ENCODE measurements around the gene CNPY2.

Gene CNPY2

GRCh38 chr12:56334490-56334793 is 18.7 kb upstream of the CNPY2 start:
- Histone ChIP-seq H3K4me2 (ENCODE audit: low read depth, low read length, poor library complexity, severe bottlenecking) (peak overlapping the region; percentile 94), H3K79me2 (ENCODE audit: insufficient read depth, low read length) (peaks cover 21% of the 10 kb centered on the region), H3K4me3 (ENCODE audit: low read length, poor library complexity, severe bottlenecking) (peak overlapping the region; percentile 98), H2AFZ (ENCODE audit: low read length) (peak overlapping the region; percentile 57; the same call in 1 of the 2 replicates), H3K9me3 (ENCODE audit: insufficient read depth, low read depth, low read length) (no peaks in the 10 kb centered on the region), H3K9me2 (replicated peaks; ENCODE audit: low read depth, low read length) (no peaks in the 10 kb centered on the region), H3K27me3 (ENCODE audit: insufficient read depth, low read length, poor library complexity, severe bottlenecking) (no peaks in the 10 kb centered on the region), H3K9ac (ENCODE audit: low read depth, low read length, poor library complexity, severe bottlenecking) (peak overlapping the region; percentile 99), H3F3A (ENCODE audit: low read depth) (no peaks in the 10 kb centered on the region), H3K4me1 (ENCODE audit: insufficient read depth, low read length, poor library complexity, severe bottlenecking) (peaks cover 23% of the 10 kb centered on the region), H3K36me3 (ENCODE audit: insufficient read depth, low read length) (no peaks in the 10 kb centered on the region), H4K20me1 (ENCODE audit: insufficient read depth, low read length, poor library complexity, severe bottlenecking) (no peaks in the 10 kb centered on the region)
- TF ChIP-seq CTCF (conservative IDR thresholded peaks at IDR 0.05; ENCODE audit: low read length): no peak
- no peak for TF ChIP-seq EZH2phosphoT487 (IDR thresholded peaks at IDR 0.05; ENCODE audit: borderline replicate concordance)

- TF ChIP-seq CTCF (conservative IDR thresholded peaks at IDR 0.05; ENCODE audit: low read length): peak; percentile 65
- no peak for TF ChIP-seq EZH2phosphoT487 (IDR thresholded peaks at IDR 0.05; ENCODE audit: borderline replicate concordance)
- Histone ChIP-seq H3F3A (ENCODE audit: low read depth) (no peaks in the 10 kb centered on the region), H3K9ac (ENCODE audit: low read depth, low read length, poor library complexity, severe bottlenecking) (peak within 1 kb of the TSS; percentile 99), H3K9me2 (replicated peaks; ENCODE audit: low read depth, low read length) (no peaks in the 10 kb centered on the region), H3K9me3 (ENCODE audit: insufficient read depth, low read depth, low read length) (no peaks in the 10 kb centered on the region), H3K79me2 (ENCODE audit: insufficient read depth, low read length) (peaks cover 21% of the 10 kb centered on the region), H3K27me3 (ENCODE audit: insufficient read depth, low read length, poor library complexity, severe bottlenecking) (no peaks in the 10 kb centered on the region), H3K4me1 (ENCODE audit: insufficient read depth, low read length, poor library complexity, severe bottlenecking) (peaks cover 23% of the 10 kb centered on the region), H3K36me3 (ENCODE audit: insufficient read depth, low read length) (no peaks in the 10 kb centered on the region), H3K4me2 (ENCODE audit: low read depth, low read length, poor library complexity, severe bottlenecking) (peak within 1 kb of the TSS; percentile 99), H4K20me1 (ENCODE audit: insufficient read depth, low read length, poor library complexity, severe bottlenecking) (no peaks in the 10 kb centered on the region), H2AFZ (ENCODE audit: low read length) (peak within 1 kb of the TSS; percentile 92), H3K4me3 (ENCODE audit: low read length, poor library complexity, severe bottlenecking) (peak within 1 kb of the TSS; percentile 98)
These were observed 18.1 kb upstream of the CNPY2 start, which contains the start of gene PAN2 for GRCh38 chr12:56333679-56334489. PAN2 (minus strand) TSS chr12:56334000; CDS start chr12:56333094, 906 bp downstream.

- Histone ChIP-seq H3K9me3 (ENCODE audit: insufficient read depth, low read depth, low read length) (no peaks in the 10 kb centered on the region), H3K4me2 (ENCODE audit: low read depth, low read length, poor library complexity, severe bottlenecking) (peak overlapping the region; percentile 99), H4K20me1 (ENCODE audit: insufficient read depth, low read length, poor library complexity, severe bottlenecking) (no peaks in the 10 kb centered on the region), H3K27me3 (ENCODE audit: insufficient read depth, low read length, poor library complexity, severe bottlenecking) (no peaks in the 10 kb centered on the region), H3K36me3 (ENCODE audit: insufficient read depth, low read length) (no peaks in the 10 kb centered on the region), H2AFZ (ENCODE audit: low read length) (peak overlapping the region; percentile 92), H3K79me2 (ENCODE audit: insufficient read depth, low read length) (peaks cover 21% of the 10 kb centered on the region), H3K9me2 (replicated peaks; ENCODE audit: low read depth, low read length) (no peaks in the 10 kb centered on the region), H3K9ac (ENCODE audit: low read depth, low read length, poor library complexity, severe bottlenecking) (peak overlapping the region; percentile 99), H3K4me1 (ENCODE audit: insufficient read depth, low read length, poor library complexity, severe bottlenecking) (peaks cover 23% of the 10 kb centered on the region), H3F3A (ENCODE audit: low read depth) (no peaks in the 10 kb centered on the region), H3K4me3 (ENCODE audit: low read length, poor library complexity, severe bottlenecking) (peak overlapping the region; percentile 98)
- TF ChIP-seq CTCF (conservative IDR thresholded peaks at IDR 0.05; ENCODE audit: low read length) (no peak), EZH2phosphoT487 (IDR thresholded peaks at IDR 0.05; ENCODE audit: borderline replicate concordance) (no peak)
These were observed 17.4 kb upstream of the CNPY2 start for GRCh38 chr12:56333197-56333678.
